Hepatocyte (in vitro differentiated cells): ENCODE measurements around the gene NRL. TPM values are rescaled to one million over a fixed set of nuclear protein-coding genes. Genes with fewer than 3 reads are reported as not detected.

Source experiments
- DNase-seq: peaks from one replicate; pipeline ENCODE4 v3.0.0-alpha.2; 2016; ENCODE audit warnings: low spot score
- H2AFZ ChIP-seq: fragments of 200-600 bp; sonication (generic); 2 replicates; pipeline ENCODE4 v1.6.0; 2016; ENCODE audit warnings: antibody characterized with exemption, mild to moderate bottlenecking
- H3K27ac ChIP-seq: fragments of 200-600 bp; sonication (generic); 2 replicates; pipeline ENCODE4 v1.5.1; 2016; ENCODE audit warnings: mild to moderate bottlenecking
- H3K27me3 ChIP-seq: fragments of 200-600 bp; sonication (generic); 2 replicates; pipeline ENCODE4 v1.6.1; 2016
- H3K36me3 ChIP-seq: fragments of 200-600 bp; sonication (generic); replicated peaks from 2 replicates; pipeline ENCODE4 v1.5.1; 2016; ENCODE audit warnings: low read depth; ENCODE audit not compliant: insufficient read depth
- H3K4me1 ChIP-seq: fragments of 200-600 bp; sonication (generic); 2 replicates; pipeline ENCODE4 v1.5.1; 2016; ENCODE audit warnings: mild to moderate bottlenecking, moderate library complexity; ENCODE audit not compliant: insufficient read depth
- H3K4me2 ChIP-seq: fragments of 200-600 bp; sonication (generic); 2 replicates; pipeline ENCODE4 v1.6.0; 2016
- H3K4me3 ChIP-seq: fragments of 200-600 bp; sonication (generic); 2 replicates; pipeline ENCODE4 v1.5.1; 2016; ENCODE audit warnings: mild to moderate bottlenecking
- H3K79me2 ChIP-seq: fragments of 200-600 bp; sonication (generic); 2 replicates; pipeline ENCODE4 v1.6.0; 2017; ENCODE audit warnings: mild to moderate bottlenecking
- H3K9me2 ChIP-seq: fragments of 200-600 bp; sonication (generic); replicated peaks from 2 replicates; pipeline ENCODE4 v1.6.0; 2017; ENCODE audit warnings: mild to moderate bottlenecking; ENCODE audit not compliant: insufficient read depth
- H3K9me3 ChIP-seq: fragments of 200-600 bp; sonication (generic); 2 replicates; pipeline ENCODE4 v1.5.1; 2016; ENCODE audit warnings: low read depth, mild to moderate bottlenecking
- H4K20me1 ChIP-seq: fragments of 200-600 bp; sonication (generic); 2 replicates; pipeline ENCODE4 v1.6.0; 2016; ENCODE audit warnings: mild to moderate bottlenecking; ENCODE audit not compliant: insufficient read depth, poor library complexity, severe bottlenecking
- CTCF ChIP-seq: fragments of 200-600 bp; sonication (generic); IDR thresholded peaks from 2 replicates; pipeline ENCODE4 v1.5.1; 2016; ENCODE audit warnings: antibody characterized with exemption, mild to moderate bottlenecking; ENCODE audit not compliant: poor library complexity
- EZH2 ChIP-seq: fragments of 200-600 bp; sonication (generic); IDR thresholded peaks from 2 replicates; pipeline ENCODE4 v1.6.1; 2016; ENCODE audit warnings: antibody characterized with exemption, mild to moderate bottlenecking, borderline replicate concordance
- EZH2phosphoT487 ChIP-seq: fragments of 200-600 bp; sonication (generic); IDR thresholded peaks from one replicate; pipeline ENCODE4 v1.6.1; 2018; ENCODE audit warnings: antibody characterized with exemption, mild to moderate bottlenecking, low read depth, moderate library complexity; ENCODE audit not compliant: unreplicated experiment, severe bottlenecking
- WGBS: methylation state at CpG from one replicate; pipeline ENCODE4 v1.1.6; 2016; ENCODE audit warnings: low lambda C conversion rate; ENCODE audit errors: missing lambda C conversion rate; 5-methylcytosine and 5-hydroxymethylcytosine counted together
- polyA plus RNA-seq: library from polyadenylated mRNA; unstranded; fragments of >200 nt; fragmentation: Nextera tagmentation; extraction: Ambion mirVana; gene quantifications from 2 replicates; pipeline ENCODE4 v1.2.1, GENCODE V29; 2016
- total RNA-seq: library from RNA; depleted of rRNA; stranded (reverse); fragments of >200 nt; gene quantifications from 2 replicates; pipeline ENCODE4 v1.2.3, GENCODE V29; 2014

Gene NRL
- total and polyA plus RNA-seq, 2 experiments from 2014 or later: 1.2 to 2.4 TPM

GRCh38 chr14:24155100-24155499, 40.4 kb upstream of the NRL start:
- Histone ChIP-seq H3K4me2 (no peak overlapping the region), H3K36me3 (no peaks in the 10 kb centered on the region), H3K9me2 (no peaks in the 10 kb centered on the region), H2AFZ (no peak overlapping the region), H3K4me3 (no peak overlapping the region), H3K27ac (no peak overlapping the region), H3K4me1 (no peaks in the 10 kb centered on the region), H4K20me1 (no peaks in the 10 kb centered on the region), H3K9me3 (no peaks in the 10 kb centered on the region), H3K79me2 (peaks cover under 1% of the 10 kb centered on the region), H3K27me3 (no peaks in the 10 kb centered on the region)
- no peak for DNase-seq
- TF ChIP-seq CTCF: no peak
- no peak for TF ChIP-seq EZH2
- TF ChIP-seq EZH2phosphoT487: no peak
- WGBS: 97% methylated on average over 10 of the region's 10 CpGs

- Histone ChIP-seq H2AFZ (no peak overlapping the region), H3K79me2 (peaks cover 29% of the 10 kb centered on the region), H3K4me3 (no peak overlapping the region), H3K9me2 (no peaks in the 10 kb centered on the region), H3K4me2 (no peak overlapping the region), H3K36me3 (no peaks in the 10 kb centered on the region), H3K4me1 (peaks cover 6% of the 10 kb centered on the region), H3K9me3 (no peaks in the 10 kb centered on the region), H4K20me1 (peaks cover 6% of the 10 kb centered on the region), H3K27me3 (no peaks in the 10 kb centered on the region), H3K27ac (no peak overlapping the region)
- 98% methylated on average over 15 of the region's 16 CpGs for WGBS
- no peak for TF ChIP-seq CTCF
- no peak for TF ChIP-seq EZH2phosphoT487
- no peak for TF ChIP-seq EZH2
- no peak for DNase-seq
These were observed 36.8 kb upstream of the NRL start for GRCh38 chr14:24151404-24152080.

GRCh38 chr14:24150993-24151392, 36.2 kb upstream of the NRL start:
- Histone ChIP-seq H3K9me2 (no peaks in the 10 kb centered on the region), H3K4me1 (peaks cover 8% of the 10 kb centered on the region), H2AFZ (no peak overlapping the region), H3K4me2 (no peak overlapping the region), H4K20me1 (peaks cover 6% of the 10 kb centered on the region), H3K9me3 (no peaks in the 10 kb centered on the region), H3K36me3 (no peaks in the 10 kb centered on the region), H3K27me3 (no peaks in the 10 kb centered on the region), H3K27ac (no peak overlapping the region), H3K79me2 (peaks cover 29% of the 10 kb centered on the region), H3K4me3 (no peak overlapping the region)
- DNase-seq: no peak
- 97% methylated on average over 8 of the region's 9 CpGs for WGBS
- no peak for TF ChIP-seq EZH2

GRCh38 chr14:24150567-24150966, 35.8 kb upstream of the NRL start:
- H3K4me1 ChIP-seq: peaks cover 12% of the 10 kb centered on the region
- H3K9me3 ChIP-seq: no peaks in the 10 kb centered on the region
- WGBS: 96% methylated on average over 7 of the region's 9 CpGs
- H3K79me2 ChIP-seq: peaks cover 34% of the 10 kb centered on the region
- H3K4me2 ChIP-seq: no peak overlapping the region
- no peak overlapping the region for H3K27ac ChIP-seq
- no peaks in the 10 kb centered on the region for H3K27me3 ChIP-seq
- H3K4me3 ChIP-seq: no peak overlapping the region
- no peak for TF ChIP-seq CTCF
- no peak for TF ChIP-seq EZH2
- TF ChIP-seq EZH2phosphoT487: no peak
- peaks cover 6% of the 10 kb centered on the region for H4K20me1 ChIP-seq
- no peak overlapping the region for H2AFZ ChIP-seq
- H3K9me2 ChIP-seq: no peaks in the 10 kb centered on the region
- DNase-seq: no peak
- H3K36me3 ChIP-seq: no peaks in the 10 kb centered on the region
